Measurements from ENCODE around the gene CLCN5. TPM values are rescaled to one million over a fixed set of nuclear protein-coding genes. Genes with fewer than 3 reads are reported as not detected.

Gene CLCN5
- total RNA-seq, 1 experiment from 2014 or later: 13.6 TPM

DNA sequence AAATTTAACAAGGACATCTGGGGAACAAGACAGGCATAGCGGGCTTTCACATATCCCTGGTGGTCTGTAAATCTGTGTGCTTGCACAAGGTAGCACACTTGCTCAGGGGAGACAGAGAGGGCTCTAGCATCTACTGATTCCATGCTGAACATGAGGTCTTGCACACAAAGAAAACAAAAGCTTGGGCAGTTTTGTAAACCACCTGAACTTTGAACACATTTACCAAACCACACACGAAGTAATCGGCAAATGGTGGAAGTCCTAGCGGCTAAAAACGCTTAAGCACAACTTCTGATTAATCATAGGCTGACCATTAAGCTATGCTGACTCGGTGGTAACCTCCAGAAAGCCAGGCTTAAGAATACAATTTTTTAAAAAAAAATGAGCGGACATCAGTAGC, 225.6 kb downstream of the CLCN5 start:
- TF ChIP-seq, protein P1, sequence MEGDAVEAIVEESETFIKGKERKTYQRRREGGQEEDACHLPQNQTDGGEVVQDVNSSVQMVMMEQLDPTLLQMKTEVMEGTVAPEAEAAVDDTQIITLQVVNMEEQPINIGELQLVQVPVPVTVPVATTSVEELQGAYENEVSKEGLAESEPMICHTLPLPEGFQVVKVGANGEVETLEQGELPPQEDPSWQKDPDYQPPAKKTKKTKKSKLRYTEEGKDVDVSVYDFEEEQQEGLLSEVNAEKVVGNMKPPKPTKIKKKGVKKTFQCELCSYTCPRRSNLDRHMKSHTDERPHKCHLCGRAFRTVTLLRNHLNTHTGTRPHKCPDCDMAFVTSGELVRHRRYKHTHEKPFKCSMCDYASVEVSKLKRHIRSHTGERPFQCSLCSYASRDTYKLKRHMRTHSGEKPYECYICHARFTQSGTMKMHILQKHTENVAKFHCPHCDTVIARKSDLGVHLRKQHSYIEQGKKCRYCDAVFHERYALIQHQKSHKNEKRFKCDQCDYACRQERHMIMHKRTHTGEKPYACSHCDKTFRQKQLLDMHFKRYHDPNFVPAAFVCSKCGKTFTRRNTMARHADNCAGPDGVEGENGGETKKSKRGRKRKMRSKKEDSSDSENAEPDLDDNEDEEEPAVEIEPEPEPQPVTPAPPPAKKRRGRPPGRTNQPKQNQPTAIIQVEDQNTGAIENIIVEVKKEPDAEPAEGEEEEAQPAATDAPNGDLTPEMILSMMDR (IDR thresholded peaks at IDR 0.05; ENCODE audit: unreplicated experiment): no peak
- CTCF ChIA-PET: no interaction called here
- no peaks in the 10 kb centered on the region for H3K27me3 Mint-ChIP-seq (ENCODE audit: unreplicated experiment)
- H3K36me3 Mint-ChIP-seq (ENCODE audit: insufficient read depth, unreplicated experiment): no peaks in the 10 kb centered on the region
- DNase-seq: no peak
- intact Hi-C loops (cut with micrococcal nuclease; ENCODE audit: unreplicated experiment): no loop called here
- no peaks in the 10 kb centered on the region for H3K9me3 Mint-ChIP-seq (ENCODE audit: low read depth, unreplicated experiment)
- no peaks in the 10 kb centered on the region for H3K4me1 Mint-ChIP-seq (ENCODE audit: low read depth, unreplicated experiment)
- BruUV-seq (replicated peaks): no TSS peak
- H3K27ac Mint-ChIP-seq (ENCODE audit: unreplicated experiment): no peak overlapping the region
- no peak overlapping the region for H3K4me3 Mint-ChIP-seq (ENCODE audit: low read depth, unreplicated experiment)

Small RNAs within 50 kb of the gene (microRNA-seq; reads per million reads assigned to microRNA genes)
- gene MIR188 (601 reads per million, percentile 80 among the genes with 10 or more reads in this experiment), gene MIR362 (585 reads per million, percentile 79 among the genes with 10 or more reads in this experiment), gene MIR500A (17.9 reads per million, percentile 43 among the genes with 10 or more reads in this experiment), gene MIR500B (3.2 reads per million), gene MIR501 (261 reads per million, percentile 73 among the genes with 10 or more reads in this experiment), gene MIR502 (189 reads per million, percentile 70 among the genes with 10 or more reads in this experiment), gene MIR532 (3,547 reads per million, percentile 90 among the genes with 10 or more reads in this experiment), gene MIR660 (946 reads per million, percentile 84 among the genes with 10 or more reads in this experiment)

Other genes starting within 250 kb of the CLCN5 start
- not detected in 2 replicates for gene PAGE1, start 226.6 kb upstream of the CLCN5 start, total RNA-seq (2022)
- not detected in 2 replicates for gene PAGE4, start 93.3 kb upstream of the CLCN5 start, total RNA-seq (2022)
- 3.1 and 4.2 TPM in 2 replicates for gene USP27X, start 43.1 kb upstream of the CLCN5 start, total RNA-seq (2022)

All from Calu3 (cell line).